GM19099 (cell line): ENCODE results near the gene PHLDB2.

Experiments used
- POLR2A ChIP-seq: IDR thresholded peaks from 3 replicates; pipeline ENCODE4 v1.6.1; 2011; ENCODE audit warnings: low read depth; ENCODE audit not compliant: insufficient read length; ENCODE audit errors: extremely low read depth

PHLDB2 gene

DNA sequence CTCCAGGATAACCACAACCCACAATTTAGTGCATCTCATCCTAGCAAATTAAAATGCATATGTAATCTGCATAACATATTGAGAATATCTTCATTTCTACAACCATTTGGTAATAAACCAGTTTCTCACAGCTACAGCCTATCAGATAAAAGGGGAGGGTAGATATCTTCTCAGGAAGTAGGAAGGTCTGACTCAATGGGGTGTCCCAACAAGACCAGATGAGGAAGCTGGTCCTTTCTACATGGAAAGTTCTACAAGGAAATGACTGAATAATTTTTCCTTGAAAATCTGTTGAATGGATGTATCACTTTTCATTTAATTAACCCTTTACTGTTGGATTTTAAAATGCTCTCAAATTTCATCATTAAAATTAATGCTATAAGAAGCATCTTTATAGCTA is 158.0 kb downstream of the PHLDB2 start:
- no peak for TF ChIP-seq POLR2A

DNA sequence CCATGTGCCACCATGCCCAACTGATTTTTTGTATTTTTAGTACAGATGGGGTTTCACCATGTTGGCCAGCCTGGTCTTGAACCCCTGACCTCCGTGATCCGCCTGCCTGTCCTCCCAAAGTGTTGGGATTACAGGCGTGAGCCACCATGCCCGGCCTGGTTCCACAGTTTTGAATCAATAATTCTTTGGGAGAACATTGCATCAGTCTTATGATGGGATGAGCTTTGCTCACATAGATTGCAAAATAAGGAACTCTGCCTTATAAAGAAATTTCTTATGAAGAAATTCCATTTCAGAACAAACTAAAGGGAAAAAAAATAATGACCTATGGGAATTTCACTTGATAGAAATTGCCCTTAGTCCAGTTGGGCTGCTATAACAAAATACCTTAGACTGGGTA is 159.6 kb downstream of the PHLDB2 start:
- no peak for TF ChIP-seq POLR2A

DNA sequence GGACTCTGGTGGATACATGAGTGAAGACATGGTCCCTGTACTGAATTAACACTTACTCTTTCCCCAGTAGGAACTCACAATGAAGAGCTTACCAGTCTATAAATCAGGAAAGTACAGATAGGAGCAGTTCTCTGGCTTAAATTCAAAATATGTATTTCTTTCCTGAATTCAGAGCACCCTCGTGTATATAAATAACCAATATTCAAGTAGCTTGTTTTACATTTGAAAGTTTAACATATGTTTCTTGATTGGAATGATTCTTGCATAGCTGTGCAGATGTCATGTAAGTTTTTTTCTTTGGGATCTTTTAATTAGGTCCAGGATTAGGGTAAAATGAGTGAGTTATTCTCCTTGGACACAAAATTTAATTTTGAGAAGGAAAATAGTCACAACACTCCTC is 160.7 kb downstream of the PHLDB2 start:
- TF ChIP-seq POLR2A, result no peak

DNA sequence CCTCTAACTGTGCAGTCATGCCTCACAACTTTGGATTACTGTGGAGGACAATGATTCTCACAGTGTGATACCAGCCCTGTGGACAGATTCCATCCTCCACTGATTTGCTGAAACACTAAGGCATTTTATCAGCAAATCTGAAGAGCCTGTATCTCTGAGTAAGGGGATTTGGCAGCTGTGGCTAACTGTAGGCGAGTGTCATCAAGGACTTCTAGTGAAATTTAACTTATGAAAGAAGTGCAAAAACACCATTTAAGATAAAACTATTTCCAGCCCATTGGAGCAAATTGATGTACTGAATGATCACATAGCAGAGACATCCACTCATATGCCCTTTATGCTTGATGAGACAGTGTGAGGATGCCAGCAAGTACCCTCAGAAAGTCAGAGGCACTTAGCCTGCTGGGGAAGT is 161.6 kb downstream of the PHLDB2 start:
- TF ChIP-seq POLR2A, result no peak
